OCI-LY3 (cell line): ENCODE results near the gene TMEM101.

Experiments used
- CTCF ChIP-seq: fragments of 200-600, 300-600 bp; sonication (generic); IDR thresholded peaks from 2 replicates; pipeline ENCODE4 v1.5.1; 2014; ENCODE audit warnings: antibody characterized with exemption, low read length, low read depth
- EZH2phosphoT487 ChIP-seq: fragments of 200-600 bp; shearing (Covaris generic); IDR thresholded peaks from 2 replicates; pipeline ENCODE4 v1.6.1; 2018; ENCODE audit warnings: antibody characterized with exemption, mixed run types, low read depth

- TF ChIP-seq CTCF: no peak
- TF ChIP-seq EZH2phosphoT487: no peak
These were observed 19.2 kb upstream of the TMEM101 start for GRCh38 chr17:44033861-44034408.
